IMR-90 (cell line): ENCODE results near the gene GEMIN8. TPM values are rescaled to one million over a fixed set of nuclear protein-coding genes. Genes with fewer than 3 reads are reported as not detected.

Experiments used
- ATAC-seq: fragments of 200-7000 bp; cut with Tn5 transposase; 2 replicates; pipeline ENCODE4 v1.9.1; 2020; ENCODE audit warnings: low read depth, mild to moderate bottlenecking, moderate library complexity
- BruUV-seq: library from RNA; stranded (reverse); fragments of 400-500 nt; replicated peaks from 2 replicates; lab custom pipeline; 2021; lab: Mats Ljungman, UMichigan
- CTCF ChIA-PET: fragments of 300-600 bp; formaldehyde crosslinking; extraction: SDS; loops from one replicate; lab custom pipeline; 2021; ENCODE audit warnings: antibody characterized with exemption; lab: Yijun Ruan, JAX
- POLR2A ChIA-PET: fragments of 300-600 bp; sonication (Branson Sonifier 250); formaldehyde crosslinking; loops from one replicate; lab custom pipeline; 2022; ENCODE audit warnings: antibody characterized with exemption; ENCODE audit not compliant: unreplicated experiment; lab: Charles Lee
- DNase-seq: peaks from one replicate; pipeline ENCODE4 v3.0.0; 2013
- H2AFZ ChIP-seq: replicated peaks from 2 replicates; pipeline ENCODE3; 2013; ENCODE audit warnings: low read length, mild to moderate bottlenecking; ENCODE audit not compliant: poor library complexity
- H2AK5ac ChIP-seq: 2 replicates; pipeline ENCODE4 v1.6.1; 2013; ENCODE audit warnings: low read depth, low read length, inconsistent platforms
- H2AK9ac ChIP-seq: replicated peaks from 2 replicates; pipeline ENCODE3; 2013; ENCODE audit warnings: mild to moderate bottlenecking, low read depth, low read length, moderate library complexity; ENCODE audit not compliant: poor library complexity
- H2BK120ac ChIP-seq: 2 replicates; pipeline ENCODE4 v1.6.1; 2013; ENCODE audit warnings: low read depth, low read length, inconsistent platforms
- H2BK15ac ChIP-seq: 3 replicates; pipeline ENCODE4 v1.6.1; 2013; ENCODE audit warnings: low read depth, low read length, inconsistent platforms
- H2BK20ac ChIP-seq: 2 replicates; pipeline ENCODE4 v1.6.1; 2013; ENCODE audit warnings: low read depth, mild to moderate bottlenecking, inconsistent platforms, low read length, moderate library complexity
- H2BK5ac ChIP-seq: 2 replicates; pipeline ENCODE4 v1.6.1; 2013; ENCODE audit warnings: mild to moderate bottlenecking, low read depth, low read length, inconsistent platforms; ENCODE audit not compliant: poor library complexity, severe bottlenecking
- H3K14ac ChIP-seq: replicated peaks from 2 replicates; pipeline ENCODE4 v1.6.1; 2013; ENCODE audit warnings: low read depth, low read length, inconsistent platforms
- H3K18ac ChIP-seq: 2 replicates; pipeline ENCODE4 v1.6.1; 2013; ENCODE audit warnings: low read depth, low read length, control low read depth
- H3K23ac ChIP-seq: 2 replicates; pipeline ENCODE4 v1.6.1; 2013; ENCODE audit warnings: low read depth, low read length, inconsistent platforms
- H3K27ac ChIP-seq: 2 replicates; pipeline ENCODE4 v1.5.1; 2013; ENCODE audit warnings: mild to moderate bottlenecking, control low read depth, low read length; ENCODE audit not compliant: insufficient read depth
- H3K27me3 ChIP-seq: 2 replicates; pipeline ENCODE4 v1.6.1; 2013; ENCODE audit warnings: low read length; ENCODE audit not compliant: control insufficient read depth, insufficient read depth
- H3K36me3 ChIP-seq: 2 replicates; pipeline ENCODE4 v1.6.1; 2013; ENCODE audit warnings: low read length, mixed read lengths; ENCODE audit not compliant: control insufficient read depth, insufficient read depth
- H3K4ac ChIP-seq: 2 replicates; pipeline ENCODE4 v1.6.1; 2013; ENCODE audit warnings: low read depth, low read length, inconsistent platforms
- H3K4me1 ChIP-seq: 2 replicates; pipeline ENCODE4 v1.6.1; 2013; ENCODE audit warnings: low read length, mixed read lengths; ENCODE audit not compliant: control insufficient read depth, insufficient read depth
- H3K4me2 ChIP-seq: 2 replicates; pipeline ENCODE4 v1.6.1; 2013; ENCODE audit warnings: low read depth, mild to moderate bottlenecking, control low read depth, low read length, moderate library complexity
- H3K4me3 ChIP-seq: 2 replicates; pipeline ENCODE4 v1.5.1; 2013; ENCODE audit warnings: low read depth, mild to moderate bottlenecking, control low read depth, low read length, moderate library complexity; ENCODE audit not compliant: insufficient read depth
- H3K56ac ChIP-seq: 2 replicates; pipeline ENCODE4 v1.6.1; 2013; ENCODE audit warnings: low read length, inconsistent platforms; ENCODE audit not compliant: insufficient read depth; ENCODE audit errors: extremely low read depth
- H3K79me1 ChIP-seq, 2 experiments: 2 replicates each; pipeline ENCODE4 v1.6.1; 2013; ENCODE audit warnings: low read length in 2 of 2, inconsistent platforms in 1 of 2, low read depth in 1 of 2
- H3K9ac ChIP-seq: 2 replicates; pipeline ENCODE4 v1.6.1; 2013; ENCODE audit warnings: low read depth, low read length, control low read depth
- H3K9me1 ChIP-seq: 2 replicates; pipeline ENCODE4 v1.6.1; 2013; ENCODE audit warnings: low read length, inconsistent platforms; ENCODE audit not compliant: insufficient read depth
- H3K9me3 ChIP-seq: 2 replicates; pipeline ENCODE4 v1.6.1; 2013; ENCODE audit warnings: low read length; ENCODE audit not compliant: control insufficient read depth, insufficient read depth
- H4K20me1 ChIP-seq: 2 replicates; pipeline ENCODE4 v1.6.1; 2013; ENCODE audit warnings: low read length, inconsistent platforms; ENCODE audit not compliant: insufficient read depth
- H4K5ac ChIP-seq: 2 replicates; pipeline ENCODE4 v1.6.1; 2013; ENCODE audit warnings: mild to moderate bottlenecking, low read depth, low read length, control low read depth
- H4K8ac ChIP-seq, 2 experiments: 2 replicates each; pipeline ENCODE4 v1.6.1; 2013; ENCODE audit warnings: low read depth in 2 of 2, low read length in 2 of 2, control low read depth in 1 of 2, inconsistent platforms in 1 of 2
- H4K91ac ChIP-seq: 2 replicates; pipeline ENCODE4 v1.6.1; 2013; ENCODE audit warnings: low read depth, low read length, inconsistent platforms; ENCODE audit not compliant: insufficient read depth
- CHD1 ChIP-seq: IDR thresholded peaks from 2 replicates; pipeline ENCODE4 v1.6.1; 2012; ENCODE audit warnings: low read depth, low read length, improper control_type of control experiment
- CTCF ChIP-seq: conservative IDR thresholded peaks from 2 replicates; pipeline ENCODE4 v1.5.1; 2012; ENCODE audit warnings: mild to moderate bottlenecking, low read depth, low read length, improper control_type of control experiment
- ELK1 ChIP-seq: fragments of 150-350 bp; IDR thresholded peaks from 2 replicates; pipeline ENCODE4 v1.6.1; 2016; ENCODE audit warnings: low read depth, mild to moderate bottlenecking, low read length, moderate library complexity, borderline replicate concordance
- MAFK ChIP-seq: IDR thresholded peaks from 2 replicates; pipeline ENCODE4 v1.6.1; 2012; ENCODE audit warnings: low read depth, low read length, improper control_type of control experiment
- MXI1 ChIP-seq: IDR thresholded peaks from 2 replicates; pipeline ENCODE4 v1.6.1; 2012; ENCODE audit warnings: low read depth, mild to moderate bottlenecking, low read length, moderate library complexity, borderline replicate concordance
- NFE2L2 ChIP-seq: fragments of 150-350 bp; IDR thresholded peaks from 2 replicates; pipeline ENCODE4 v1.6.1; 2016; ENCODE audit warnings: low read depth, mild to moderate bottlenecking, low read length
- POLR2A ChIP-seq: IDR thresholded peaks from 2 replicates; pipeline ENCODE4 v1.6.1; 2012; ENCODE audit warnings: mild to moderate bottlenecking, low read depth, low read length
- RAD21 ChIP-seq: IDR thresholded peaks from 2 replicates; pipeline ENCODE4 v1.6.1; 2012; ENCODE audit warnings: low read length, improper control_type of control experiment
- RCOR1 ChIP-seq: IDR thresholded peaks from 2 replicates; pipeline ENCODE4 v1.6.1; 2012; ENCODE audit warnings: mild to moderate bottlenecking, low read length, improper control_type of control experiment; ENCODE audit not compliant: insufficient replicate concordance
- RFX5 ChIP-seq: IDR thresholded peaks from 2 replicates; pipeline ENCODE4 v1.8.0; 2012; ENCODE audit warnings: low read depth, mild to moderate bottlenecking, low read length, moderate library complexity
- SMC3 ChIP-seq: fragments of 150-350 bp; IDR thresholded peaks from 2 replicates; pipeline ENCODE4 v1.6.1; 2016; ENCODE audit warnings: low read depth, mild to moderate bottlenecking, antibody characterized with exemption, low read length, moderate library complexity
- USF2 ChIP-seq: fragments of 150-350 bp; IDR thresholded peaks from 2 replicates; pipeline ENCODE4 v1.6.1; 2017; ENCODE audit warnings: mild to moderate bottlenecking, antibody characterized with exemption, low read length, low read depth
- WGBS, 2 experiments: methylation state at CpG; one replicate each; pipeline versions ENCODE4 v1.1.5 to v1.1.7; 2013; ENCODE audit warnings: missing lambda C conversion rate in 2 of 2; ENCODE audit not compliant: insufficient read length in 1 of 2; ENCODE audit errors: extremely low coverage in 2 of 2; 5-methylcytosine and 5-hydroxymethylcytosine counted together
- dilution Hi-C: fragments of 300-500 bp; cut with HindIII; formaldehyde crosslinking; loops from one replicate; pipeline ENCODE4 v1.14.3; 2018; ENCODE audit warnings: low sequenced_read_pairs; ENCODE audit not compliant: unreplicated experiment
- in situ Hi-C: fragments of 300-500 bp; cut with MboI; formaldehyde crosslinking; loops from 3 replicates; pipeline ENCODE4 v1.14.3; 2019; ENCODE audit warnings: low sequenced_read_pairs, inconsistent platforms, mixed read lengths
- intact Hi-C: fragments of 100-400 bp; cut with micrococcal nuclease; formaldehyde crosslinking; loops from 2 replicates; pipeline ENCODE4 v1.10.0; 2022
- polyA plus RNA-seq, 3 experiments: library from polyadenylated mRNA; depleted of rRNA; stranded (reverse); fragments of >200 nt; gene quantifications; 2 replicates each; pipeline ENCODE4 v1.2.3, GENCODE V29; 2012; ENCODE audit warnings: low replicate concordance in 1 of 3
- total RNA-seq: library from RNA; depleted of rRNA; stranded (reverse); fragments of >200 nt; gene quantifications from 2 replicates; pipeline ENCODE4 v1.2.3, GENCODE V29; 2012

Gene GEMIN8
- total and polyA plus RNA-seq, 2 of the 4 experiments (the other 2 are of a cell fraction), result 12.0 to 24.1 TPM

GRCh38 chrX:14073071-14073470, 43.4 kb upstream of the GEMIN8 start:
- no peaks in the 10 kb centered on the region for H3K36me3 ChIP-seq
- DNase-seq, result no peak

More at GRCh38 chrX:14073071-14073470, 43.4 kb upstream of the GEMIN8 start:
- no peak overlapping the region for H3K9ac ChIP-seq
- no peak for TF ChIP-seq NFE2L2
- TF ChIP-seq RCOR1, result no peak
- no peak for TF ChIP-seq CHD1
- TF ChIP-seq CTCF, result no peak
- TF ChIP-seq MXI1, result no peak
- TF ChIP-seq RAD21, result no peak
- TF ChIP-seq RFX5, result no peak
- no peak for TF ChIP-seq ELK1
- no peak for TF ChIP-seq MAFK
- no peak for TF ChIP-seq USF2
- no peak for TF ChIP-seq SMC3
- TF ChIP-seq POLR2A, result no peak
- H2BK20ac ChIP-seq, result no peak overlapping the region
- no peak overlapping the region for H3K14ac ChIP-seq
- H2BK120ac ChIP-seq, result no peak overlapping the region
- H3K4me2 ChIP-seq, result no peak overlapping the region
- no peaks in the 10 kb centered on the region for H3K9me1 ChIP-seq
- no peaks in the 10 kb centered on the region for H4K20me1 ChIP-seq
- intact Hi-C loops, result no loop called here
- no peaks in the 10 kb centered on the region for H3K79me1 ChIP-seq
- no peak for ATAC-seq
- H3K18ac ChIP-seq, result no peak overlapping the region
- no peak overlapping the region for H2BK5ac ChIP-seq
- WGBS, 2 experiments, result no CpG with 5 or more reads among the region's 1 CpG
- H3K4me1 ChIP-seq, result no peaks in the 10 kb centered on the region
- no TSS peak for BruUV-seq
- H3K9me3 ChIP-seq, result no peaks in the 10 kb centered on the region
- ChIA-PET CTCF (interaction anchor here (0.6 kb wide), 1 partner anchor 326 kb away, joined by 4 read pairs; no protein-coding TSS in a partner anchor), POLR2A (interaction anchor here (0.6 kb wide), 1 partner anchor 1061 kb away, joined by 3 read pairs; no protein-coding TSS in a partner anchor)
- H4K91ac ChIP-seq, result no peak overlapping the region
- no peak overlapping the region for H3K4me3 ChIP-seq
- H3K56ac ChIP-seq, result no peak overlapping the region
- no peak overlapping the region for H3K4ac ChIP-seq
- H2AFZ ChIP-seq, result no peak overlapping the region
- dilution Hi-C loops, result no loop called here
- H3K23ac ChIP-seq, result no peak overlapping the region
- no peak overlapping the region for H2AK9ac ChIP-seq
- H2AK5ac ChIP-seq, result no peak overlapping the region
- no peaks in the 10 kb centered on the region; the same call in none of the 2 replicates for H3K27me3 ChIP-seq
- no peak overlapping the region for H4K5ac ChIP-seq
- no peak overlapping the region for H3K27ac ChIP-seq
- in situ Hi-C loops, result no loop called here
- no peak overlapping the region for H2BK15ac ChIP-seq
- H4K8ac ChIP-seq, result no peak overlapping the region
